Vagina (tissue), 2 donors: ENCODE data around the gene HCN1.

Experiments used
- POLR2A ChIP-seq, 2 donors: fragments of 450-650 bp; IDR thresholded peaks; one replicate each; pipeline ENCODE4 v1.6.1; 2017; ENCODE audit warnings: antibody characterized with exemption in 2 of 2, mild to moderate bottlenecking in 2 of 2, moderate library complexity in 2 of 2
- POLR2AphosphoS5 ChIP-seq, 2 donors: sonication (generic); formaldehyde crosslinking; IDR thresholded peaks; one replicate each; pipeline ENCODE4 v1.9.0; 2017; ENCODE audit warnings: antibody characterized with exemption in 2 of 2, mild to moderate bottlenecking in 2 of 2, low read depth in 1 of 2; ENCODE audit not compliant: insufficient read depth in 1 of 2
- TF ChIP-seq, protein P1 (sequence below), 3 experiments: fragments of 450-650 bp in 2 of 3; fragments of 200-600 bp in 1 of 3; sonication (generic) in 1 of 3; IDR thresholded peaks; one replicate each; pipeline ENCODE4 v1.5.1; 2017 to 2019; ENCODE audit warnings: antibody characterized with exemption in 3 of 3, mild to moderate bottlenecking in 2 of 3, moderate library complexity in 2 of 3

DNA sequence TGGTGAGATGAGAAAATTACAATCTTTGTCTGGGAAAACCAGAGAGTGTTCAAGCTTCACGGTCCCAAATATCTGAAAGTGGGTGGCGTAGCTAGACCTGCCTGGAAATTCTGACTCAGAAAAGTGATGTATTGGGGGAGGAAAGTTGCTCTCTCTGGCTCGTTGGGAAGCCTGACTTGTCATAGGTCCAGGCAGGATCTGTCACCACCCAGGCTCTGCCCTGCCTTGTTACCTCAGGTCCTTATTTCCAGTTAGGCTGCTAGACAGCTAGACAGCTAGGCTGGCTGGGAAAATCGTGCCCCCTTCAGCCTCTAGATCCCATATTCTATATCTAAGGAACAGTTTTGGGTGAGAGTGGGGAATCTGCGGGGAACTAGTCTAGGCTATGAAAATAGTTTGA lies 41.0 kb upstream of the HCN1 start:
- TF ChIP-seq POLR2AphosphoS5 (IDR thresholded peaks at IDR 0.05; ENCODE audit: insufficient read depth in 1 of 2, low read depth in 1 of 2) (no peak), POLR2A (IDR thresholded peaks at IDR 0.05) (no peak)
- TF ChIP-seq, protein P1, sequence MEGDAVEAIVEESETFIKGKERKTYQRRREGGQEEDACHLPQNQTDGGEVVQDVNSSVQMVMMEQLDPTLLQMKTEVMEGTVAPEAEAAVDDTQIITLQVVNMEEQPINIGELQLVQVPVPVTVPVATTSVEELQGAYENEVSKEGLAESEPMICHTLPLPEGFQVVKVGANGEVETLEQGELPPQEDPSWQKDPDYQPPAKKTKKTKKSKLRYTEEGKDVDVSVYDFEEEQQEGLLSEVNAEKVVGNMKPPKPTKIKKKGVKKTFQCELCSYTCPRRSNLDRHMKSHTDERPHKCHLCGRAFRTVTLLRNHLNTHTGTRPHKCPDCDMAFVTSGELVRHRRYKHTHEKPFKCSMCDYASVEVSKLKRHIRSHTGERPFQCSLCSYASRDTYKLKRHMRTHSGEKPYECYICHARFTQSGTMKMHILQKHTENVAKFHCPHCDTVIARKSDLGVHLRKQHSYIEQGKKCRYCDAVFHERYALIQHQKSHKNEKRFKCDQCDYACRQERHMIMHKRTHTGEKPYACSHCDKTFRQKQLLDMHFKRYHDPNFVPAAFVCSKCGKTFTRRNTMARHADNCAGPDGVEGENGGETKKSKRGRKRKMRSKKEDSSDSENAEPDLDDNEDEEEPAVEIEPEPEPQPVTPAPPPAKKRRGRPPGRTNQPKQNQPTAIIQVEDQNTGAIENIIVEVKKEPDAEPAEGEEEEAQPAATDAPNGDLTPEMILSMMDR (IDR thresholded peaks at IDR 0.05): no peak
